ENCODE data around the gene TSPAN10. TPM values are rescaled to one million over a fixed set of nuclear protein-coding genes. Genes with fewer than 3 reads are reported as not detected.

Gene TSPAN10
- total and polyA plus RNA-seq, 2 of the 13 experiments (the other 11 are each of a cell fraction or from before 2014, with no cell fraction given): 0.54 to 0.75 TPM

DNA sequence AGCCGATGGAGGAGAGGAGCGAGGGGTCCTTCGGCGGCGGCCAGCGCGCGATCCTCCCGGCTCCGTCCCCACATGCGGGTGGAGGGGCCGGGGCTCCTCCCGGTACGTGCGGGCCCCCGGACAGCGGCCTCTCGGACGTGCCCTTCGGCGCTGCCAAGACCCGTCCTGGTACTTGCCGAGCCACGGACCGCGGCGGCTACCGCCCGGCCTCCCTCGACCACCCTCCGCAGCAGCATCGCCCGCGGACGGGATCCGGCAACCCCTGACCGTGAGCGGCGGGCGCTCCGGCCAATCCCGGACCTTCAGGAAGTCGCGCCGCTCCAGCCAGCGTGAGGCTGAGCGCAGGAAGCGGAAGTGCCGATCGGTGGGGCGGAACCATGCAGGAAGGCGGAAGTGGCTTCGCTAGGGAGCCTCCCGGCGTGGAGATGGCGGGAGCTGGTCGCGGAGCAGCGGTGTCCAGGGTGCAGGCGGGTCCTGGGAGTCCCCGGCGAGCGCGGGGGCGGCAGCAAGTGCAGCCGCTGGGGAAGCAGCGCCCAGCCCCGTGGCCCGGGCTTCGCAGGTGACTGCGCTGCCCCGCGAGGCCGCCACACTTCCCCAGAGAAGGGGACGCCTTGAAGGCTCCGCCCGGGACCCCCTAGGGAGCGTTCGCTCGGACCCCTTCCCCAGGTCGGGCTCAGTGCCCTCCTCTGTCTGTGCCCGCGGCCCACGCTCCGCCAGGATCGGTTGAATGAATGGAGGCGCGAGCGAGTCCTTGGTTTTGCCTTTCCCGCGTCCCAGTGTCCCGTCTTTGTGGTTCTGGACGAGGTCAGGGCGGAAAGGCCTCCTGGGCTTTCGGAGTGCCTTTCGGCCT is 29.6 kb downstream of the TSPAN10 start, which contains the start of the genes CCDC137 and OXLD1 (continued):
- TF ChIP-seq, protein P1, sequence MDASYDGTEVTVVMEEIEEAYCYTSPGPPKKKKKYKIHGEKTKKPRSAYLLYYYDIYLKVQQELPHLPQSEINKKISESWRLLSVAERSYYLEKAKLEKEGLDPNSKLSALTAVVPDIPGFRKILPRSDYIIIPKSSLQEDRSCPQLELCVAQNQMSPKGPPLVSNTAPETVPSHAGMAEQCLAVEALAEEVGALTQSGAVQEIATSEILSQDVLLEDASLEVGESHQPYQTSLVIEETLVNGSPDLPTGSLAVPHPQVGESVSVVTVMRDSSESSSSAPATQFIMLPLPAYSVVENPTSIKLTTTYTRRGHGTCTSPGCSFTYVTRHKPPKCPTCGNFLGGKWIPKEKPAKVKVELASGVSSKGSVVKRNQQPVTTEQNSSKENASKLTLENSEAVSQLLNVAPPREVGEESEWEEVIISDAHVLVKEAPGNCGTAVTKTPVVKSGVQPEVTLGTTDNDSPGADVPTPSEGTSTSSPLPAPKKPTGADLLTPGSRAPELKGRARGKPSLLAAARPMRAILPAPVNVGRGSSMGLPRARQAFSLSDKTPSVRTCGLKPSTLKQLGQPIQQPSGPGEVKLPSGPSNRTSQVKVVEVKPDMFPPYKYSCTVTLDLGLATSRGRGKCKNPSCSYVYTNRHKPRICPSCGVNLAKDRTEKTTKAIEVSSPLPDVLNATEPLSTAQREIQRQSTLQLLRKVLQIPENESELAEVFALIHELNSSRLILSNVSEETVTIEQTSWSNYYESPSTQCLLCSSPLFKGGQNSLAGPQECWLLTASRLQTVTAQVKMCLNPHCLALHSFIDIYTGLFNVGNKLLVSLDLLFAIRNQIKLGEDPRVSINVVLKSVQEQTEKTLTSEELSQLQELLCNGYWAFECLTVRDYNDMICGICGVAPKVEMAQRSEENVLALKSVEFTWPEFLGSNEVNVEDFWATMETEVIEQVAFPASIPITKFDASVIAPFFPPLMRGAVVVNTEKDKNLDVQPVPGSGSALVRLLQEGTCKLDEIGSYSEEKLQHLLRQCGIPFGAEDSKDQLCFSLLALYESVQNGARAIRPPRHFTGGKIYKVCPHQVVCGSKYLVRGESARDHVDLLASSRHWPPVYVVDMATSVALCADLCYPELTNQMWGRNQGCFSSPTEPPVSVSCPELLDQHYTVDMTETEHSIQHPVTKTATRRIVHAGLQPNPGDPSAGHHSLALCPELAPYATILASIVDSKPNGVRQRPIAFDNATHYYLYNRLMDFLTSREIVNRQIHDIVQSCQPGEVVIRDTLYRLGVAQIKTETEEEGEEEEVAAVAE (CRISPR knock-in tag; IDR thresholded peaks at IDR 0.05; ENCODE audit: borderline replicate concordance): no peak
- TF ChIP-seq ZNF253 (CRISPR knock-in tag; IDR thresholded peaks at IDR 0.05; ENCODE audit: borderline replicate concordance): 0 out of 2 replicates have a peak, but pooled peaks have one; percentile 39
- TF ChIP-seq KAT2B (IDR thresholded peaks at IDR 0.05; ENCODE audit: borderline replicate concordance, low read depth, low read length): no peak
- no peak for TF ChIP-seq SKI (IDR thresholded peaks at IDR 0.05; ENCODE audit: partially characterized antibody)
- TF ChIP-seq HDAC2 (CRISPR knock-in tag; IDR thresholded peaks at IDR 0.05): peak; percentile 79; the same call in 1 of the 2 replicates
- TF ChIP-seq, protein P2, sequence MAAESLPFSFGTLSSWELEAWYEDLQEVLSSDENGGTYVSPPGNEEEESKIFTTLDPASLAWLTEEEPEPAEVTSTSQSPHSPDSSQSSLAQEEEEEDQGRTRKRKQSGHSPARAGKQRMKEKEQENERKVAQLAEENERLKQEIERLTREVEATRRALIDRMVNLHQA (CRISPR knock-in tag; IDR thresholded peaks at IDR 0.05): no peak
- TF ChIP-seq PCBP1 (IDR thresholded peaks at IDR 0.05; ENCODE audit: borderline replicate concordance, low read depth, low read length): peak; percentile 90; the same call in 1 of the 2 replicates
- TF ChIP-seq ONECUT2 (CRISPR knock-in tag; IDR thresholded peaks at IDR 0.05): no peak
- TF ChIP-seq MNT (IDR thresholded peaks at IDR 0.05): peak; percentile 50; the same call in 1 of the 2 replicates
- no peak for TF ChIP-seq ZNF550 (CRISPR knock-in tag; IDR thresholded peaks at IDR 0.05; ENCODE audit: borderline replicate concordance)
- TF ChIP-seq, protein P3, sequence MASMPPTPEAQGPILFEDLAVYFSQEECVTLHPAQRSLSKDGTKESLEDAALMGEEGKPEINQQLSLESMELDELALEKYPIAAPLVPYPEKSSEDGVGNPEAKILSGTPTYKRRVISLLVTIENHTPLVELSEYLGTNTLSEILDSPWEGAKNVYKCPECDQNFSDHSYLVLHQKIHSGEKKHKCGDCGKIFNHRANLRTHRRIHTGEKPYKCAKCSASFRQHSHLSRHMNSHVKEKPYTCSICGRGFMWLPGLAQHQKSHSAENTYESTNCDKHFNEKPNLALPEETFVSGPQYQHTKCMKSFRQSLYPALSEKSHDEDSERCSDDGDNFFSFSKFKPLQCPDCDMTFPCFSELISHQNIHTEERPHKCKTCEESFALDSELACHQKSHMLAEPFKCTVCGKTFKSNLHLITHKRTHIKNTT (CRISPR knock-in tag; IDR thresholded peaks at IDR 0.05): no peak
- TF ChIP-seq ZNF710 (CRISPR knock-in tag; IDR thresholded peaks at IDR 0.05; ENCODE audit: borderline replicate concordance): peak; percentile 39; the same call in 1 of the 2 replicates
- TF ChIP-seq ZNF556 (CRISPR knock-in tag; IDR thresholded peaks at IDR 0.05; ENCODE audit: borderline replicate concordance): peak; percentile 74; the same call in 1 of the 2 replicates
- TF ChIP-seq ZNF543 (CRISPR knock-in tag; IDR thresholded peaks at IDR 0.05): 0 out of 2 replicates have a peak, but pooled peaks have one; percentile 43
- no peak for TF ChIP-seq CTCF (CRISPR knock-in tag; IDR thresholded peaks at IDR 0.05)
- TF ChIP-seq ZSCAN20 (CRISPR knock-in tag; IDR thresholded peaks at IDR 0.05; ENCODE audit: borderline replicate concordance): no peak

Data from HepG2 (cell line).